ENCODE data around the gene ENC1. TPM values are rescaled to one million over a fixed set of nuclear protein-coding genes. Genes with fewer than 3 reads are reported as not detected.

ENC1 gene
- polyA plus RNA-seq, 1 of the 3 experiments (the other 2 are of a cell fraction) = 20.3 TPM

DNA sequence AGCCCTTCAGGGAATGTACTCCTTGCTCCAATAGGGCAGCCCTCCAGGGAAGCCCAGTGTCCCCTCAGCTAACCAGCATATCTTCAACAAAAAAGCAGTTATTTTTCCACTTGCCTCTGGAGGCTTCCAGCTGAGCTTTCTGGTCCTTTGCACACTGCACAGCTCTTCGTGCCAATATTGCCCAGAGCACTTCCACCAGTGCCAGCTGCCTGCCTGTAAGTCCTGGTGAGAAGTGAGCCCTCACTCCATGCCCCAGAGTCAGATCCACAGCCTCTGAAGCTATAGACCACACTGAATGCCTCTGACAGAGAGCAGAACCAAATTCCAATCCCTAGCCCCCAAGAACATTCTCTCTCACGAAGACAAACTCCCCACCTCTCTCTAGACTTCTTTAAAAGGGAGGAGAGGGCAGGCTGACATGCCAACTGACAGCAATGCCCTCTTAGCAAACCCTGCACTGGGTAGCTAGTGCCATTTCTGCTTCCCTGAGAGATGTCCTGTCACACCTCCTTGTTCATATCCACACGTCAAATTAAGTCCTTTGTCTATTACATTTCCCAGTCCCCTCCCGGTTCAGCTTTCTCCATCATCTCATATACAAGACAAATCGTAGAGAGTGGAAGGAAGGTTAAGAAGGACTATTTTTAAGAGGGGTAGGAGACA lies 31.8 kb upstream of the ENC1 start:
- Histone ChIP-seq H3K27me3 (ENCODE audit: insufficient read depth) (no peaks in the 10 kb centered on the region), H3K4me3 (ENCODE audit: low read depth in 2 of 2, low read length in 1 of 2) (no peak overlapping the region), H3K9ac (no peak overlapping the region), H3K79me2 (ENCODE audit: insufficient read depth) (no peaks in the 10 kb centered on the region), H3K9me2 (no peaks in the 10 kb centered on the region), H3F3A (replicated peaks; ENCODE audit: insufficient read depth) (no peaks in the 10 kb centered on the region), H3K4me1 (ENCODE audit: control insufficient read depth in 1 of 2, insufficient read depth in 2 of 2, low read depth in 1 of 2, low read length in 1 of 2) (peaks cover 0 to 19% of the 10 kb centered on the region in 2 experiments; a peak in 2 of 4 replicates), H3K36me3 (replicated peaks in 1 of 2; ENCODE audit: control insufficient read depth in 1 of 2, insufficient read depth in 2 of 2, low read length in 1 of 2) (no peaks in the 10 kb centered on the region), H3K4me2 (no peak overlapping the region), H2AFZ (ENCODE audit: low read depth) (no peak overlapping the region), H3K9me3 (no peaks in the 10 kb centered on the region), H4K20me1 (ENCODE audit: insufficient read depth) (no peaks in the 10 kb centered on the region), H3K27ac (ENCODE audit: low read depth in 2 of 2, low read length in 1 of 2) (no peak overlapping the region)
- POLR2A ChIA-PET = no interaction called here
- DNase-seq = no peak
- WGBS (ENCODE audit: low lambda C conversion rate) = 41% methylated on average over 5 of the region's 5 CpGs
- CTCF ChIA-PET = interaction anchor here (0.6 to 3.2 kb wide), 19 partner anchors 9 to 770 kb away, joined by 3 to 27 read pairs (median 4); partner anchors contain the start of genes ENC1, GFM2, HEXB and NSA2
- no peak for TF ChIP-seq SIN3A (IDR thresholded peaks at IDR 0.05; ENCODE audit: borderline replicate concordance, low read depth, low read length)
- TF ChIP-seq MXI1 (IDR thresholded peaks at IDR 0.05; ENCODE audit: low read depth, low read length) = no peak
- no peak for TF ChIP-seq RCOR1 (IDR thresholded peaks at IDR 0.05; ENCODE audit: low read length)
- TF ChIP-seq GATA2 (CRISPR knock-in tag; IDR thresholded peaks at IDR 0.05) = no peak
- no peak for TF ChIP-seq USF2 (IDR thresholded peaks at IDR 0.05; ENCODE audit: borderline replicate concordance, low read depth, low read length)
- no peak for TF ChIP-seq USF1 (IDR thresholded peaks at IDR 0.05; ENCODE audit: borderline replicate concordance, low read depth)
- no peak for TF ChIP-seq CHD2 (IDR thresholded peaks at IDR 0.05; ENCODE audit: low read length, partially characterized antibody)
- TF ChIP-seq, protein P1, sequence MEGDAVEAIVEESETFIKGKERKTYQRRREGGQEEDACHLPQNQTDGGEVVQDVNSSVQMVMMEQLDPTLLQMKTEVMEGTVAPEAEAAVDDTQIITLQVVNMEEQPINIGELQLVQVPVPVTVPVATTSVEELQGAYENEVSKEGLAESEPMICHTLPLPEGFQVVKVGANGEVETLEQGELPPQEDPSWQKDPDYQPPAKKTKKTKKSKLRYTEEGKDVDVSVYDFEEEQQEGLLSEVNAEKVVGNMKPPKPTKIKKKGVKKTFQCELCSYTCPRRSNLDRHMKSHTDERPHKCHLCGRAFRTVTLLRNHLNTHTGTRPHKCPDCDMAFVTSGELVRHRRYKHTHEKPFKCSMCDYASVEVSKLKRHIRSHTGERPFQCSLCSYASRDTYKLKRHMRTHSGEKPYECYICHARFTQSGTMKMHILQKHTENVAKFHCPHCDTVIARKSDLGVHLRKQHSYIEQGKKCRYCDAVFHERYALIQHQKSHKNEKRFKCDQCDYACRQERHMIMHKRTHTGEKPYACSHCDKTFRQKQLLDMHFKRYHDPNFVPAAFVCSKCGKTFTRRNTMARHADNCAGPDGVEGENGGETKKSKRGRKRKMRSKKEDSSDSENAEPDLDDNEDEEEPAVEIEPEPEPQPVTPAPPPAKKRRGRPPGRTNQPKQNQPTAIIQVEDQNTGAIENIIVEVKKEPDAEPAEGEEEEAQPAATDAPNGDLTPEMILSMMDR (IDR thresholded peaks at IDR 0.05) = no peak
- no peak for TF ChIP-seq RAD21 (IDR thresholded peaks at IDR 0.05; ENCODE audit: low read length)

- Histone ChIP-seq H2AFZ (ENCODE audit: low read depth) (no peak overlapping the region), H3K4me3 (ENCODE audit: low read depth in 2 of 2, low read length in 1 of 2) (no peak overlapping the region), H3K4me2 (no peak overlapping the region), H3K9me3 (no peaks in the 10 kb centered on the region), H3K79me2 (ENCODE audit: insufficient read depth) (no peaks in the 10 kb centered on the region), H4K20me1 (ENCODE audit: insufficient read depth) (no peaks in the 10 kb centered on the region), H3K9ac (no peak overlapping the region), H3K4me1 (ENCODE audit: control insufficient read depth in 1 of 2, insufficient read depth in 2 of 2, low read depth in 1 of 2, low read length in 1 of 2) (peaks cover 0 to 25% of the 10 kb centered on the region in 2 experiments; a peak in 2 of 4 replicates), H3K27ac (ENCODE audit: low read depth in 2 of 2, low read length in 1 of 2) (no peak overlapping the region), H3K9me2 (no peaks in the 10 kb centered on the region), H3K36me3 (replicated peaks in 1 of 2; ENCODE audit: control insufficient read depth in 1 of 2, insufficient read depth in 2 of 2, low read length in 1 of 2) (no peaks in the 10 kb centered on the region), H3F3A (replicated peaks; ENCODE audit: insufficient read depth) (no peaks in the 10 kb centered on the region), H3K27me3 (ENCODE audit: insufficient read depth) (no peaks in the 10 kb centered on the region)
- ChIA-PET POLR2A (no interaction called here), CTCF (interaction anchor here (1.2 kb wide), 1 partner anchor 768 kb away, joined by 3 read pairs; no protein-coding TSS in a partner anchor)
- 56% methylated on average over 9 of the region's 11 CpGs for WGBS (ENCODE audit: low lambda C conversion rate)
- no peak for DNase-seq
- TF ChIP-seq NFIC (IDR thresholded peaks at IDR 0.05; ENCODE audit: borderline replicate concordance) (no peak), EZH2phosphoT487 (IDR thresholded peaks at IDR 0.05; ENCODE audit: borderline replicate concordance, low read depth) (no peak), CHD2 (IDR thresholded peaks at IDR 0.05; ENCODE audit: low read length, partially characterized antibody) (no peak), JUND (IDR thresholded peaks at IDR 0.05) (no peak), GABPA (IDR thresholded peaks at IDR 0.05; ENCODE audit: low read depth) (no peak), GATA2 (CRISPR knock-in tag; IDR thresholded peaks at IDR 0.05) (no peak)
- TF ChIP-seq, protein P2, sequence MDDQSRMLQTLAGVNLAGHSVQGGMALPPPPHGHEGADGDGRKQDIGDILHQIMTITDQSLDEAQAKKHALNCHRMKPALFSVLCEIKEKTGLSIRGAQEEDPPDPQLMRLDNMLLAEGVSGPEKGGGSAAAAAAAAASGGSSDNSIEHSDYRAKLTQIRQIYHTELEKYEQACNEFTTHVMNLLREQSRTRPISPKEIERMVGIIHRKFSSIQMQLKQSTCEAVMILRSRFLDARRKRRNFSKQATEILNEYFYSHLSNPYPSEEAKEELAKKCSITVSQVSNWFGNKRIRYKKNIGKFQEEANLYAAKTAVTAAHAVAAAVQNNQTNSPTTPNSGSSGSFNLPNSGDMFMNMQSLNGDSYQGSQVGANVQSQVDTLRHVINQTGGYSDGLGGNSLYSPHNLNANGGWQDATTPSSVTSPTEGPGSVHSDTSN (IDR thresholded peaks at IDR 0.05) = no peak
- TF ChIP-seq, protein P3, sequence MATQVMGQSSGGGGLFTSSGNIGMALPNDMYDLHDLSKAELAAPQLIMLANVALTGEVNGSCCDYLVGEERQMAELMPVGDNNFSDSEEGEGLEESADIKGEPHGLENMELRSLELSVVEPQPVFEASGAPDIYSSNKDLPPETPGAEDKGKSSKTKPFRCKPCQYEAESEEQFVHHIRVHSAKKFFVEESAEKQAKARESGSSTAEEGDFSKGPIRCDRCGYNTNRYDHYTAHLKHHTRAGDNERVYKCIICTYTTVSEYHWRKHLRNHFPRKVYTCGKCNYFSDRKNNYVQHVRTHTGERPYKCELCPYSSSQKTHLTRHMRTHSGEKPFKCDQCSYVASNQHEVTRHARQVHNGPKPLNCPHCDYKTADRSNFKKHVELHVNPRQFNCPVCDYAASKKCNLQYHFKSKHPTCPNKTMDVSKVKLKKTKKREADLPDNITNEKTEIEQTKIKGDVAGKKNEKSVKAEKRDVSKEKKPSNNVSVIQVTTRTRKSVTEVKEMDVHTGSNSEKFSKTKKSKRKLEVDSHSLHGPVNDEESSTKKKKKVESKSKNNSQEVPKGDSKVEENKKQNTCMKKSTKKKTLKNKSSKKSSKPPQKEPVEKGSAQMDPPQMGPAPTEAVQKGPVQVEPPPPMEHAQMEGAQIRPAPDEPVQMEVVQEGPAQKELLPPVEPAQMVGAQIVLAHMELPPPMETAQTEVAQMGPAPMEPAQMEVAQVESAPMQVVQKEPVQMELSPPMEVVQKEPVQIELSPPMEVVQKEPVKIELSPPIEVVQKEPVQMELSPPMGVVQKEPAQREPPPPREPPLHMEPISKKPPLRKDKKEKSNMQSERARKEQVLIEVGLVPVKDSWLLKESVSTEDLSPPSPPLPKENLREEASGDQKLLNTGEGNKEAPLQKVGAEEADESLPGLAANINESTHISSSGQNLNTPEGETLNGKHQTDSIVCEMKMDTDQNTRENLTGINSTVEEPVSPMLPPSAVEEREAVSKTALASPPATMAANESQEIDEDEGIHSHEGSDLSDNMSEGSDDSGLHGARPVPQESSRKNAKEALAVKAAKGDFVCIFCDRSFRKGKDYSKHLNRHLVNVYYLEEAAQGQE (IDR thresholded peaks at IDR 0.05; ENCODE audit: low read depth, low read length) = no peak
These were observed 30.0 kb upstream of the ENC1 start for GRCh38 chr5:74670396-74671038.
